ENCODE measurements around the gene BOD1.

The BOD1 gene

DNA sequence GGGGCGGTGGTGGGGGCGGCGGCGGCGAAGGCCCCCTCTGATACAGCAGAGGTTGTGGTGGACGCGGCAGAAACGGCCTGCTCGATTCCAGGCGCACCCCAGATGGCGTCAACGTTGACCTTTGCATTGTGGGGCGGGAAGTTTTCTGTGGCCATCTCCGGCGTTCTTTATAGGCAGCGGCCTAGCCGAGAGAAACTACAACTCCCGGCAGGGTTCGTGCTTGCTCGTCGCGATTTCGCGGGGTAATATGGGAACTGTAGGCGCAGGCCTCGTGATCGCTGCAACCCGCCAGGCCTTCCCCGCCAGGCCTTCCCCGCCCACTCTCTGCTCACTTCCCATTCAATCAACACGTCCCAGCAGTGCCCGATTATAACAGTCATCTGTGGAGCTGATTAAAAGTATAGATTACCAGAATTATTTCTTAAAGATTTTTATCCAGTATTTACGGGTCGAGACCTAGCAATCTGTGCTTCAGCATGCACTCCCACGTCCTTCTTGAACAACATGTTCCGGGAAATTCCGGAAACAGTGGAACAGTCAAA is at the start of gene BOD1:
Gene BOD1, minus strand, starts transcription at position 74 of the 542 bp plus-strand sequence. CDS start 214 bp downstream, outside the sequence.
- DNase-seq (ENCODE audit: low read depth) = peak; percentile 94

DNA sequence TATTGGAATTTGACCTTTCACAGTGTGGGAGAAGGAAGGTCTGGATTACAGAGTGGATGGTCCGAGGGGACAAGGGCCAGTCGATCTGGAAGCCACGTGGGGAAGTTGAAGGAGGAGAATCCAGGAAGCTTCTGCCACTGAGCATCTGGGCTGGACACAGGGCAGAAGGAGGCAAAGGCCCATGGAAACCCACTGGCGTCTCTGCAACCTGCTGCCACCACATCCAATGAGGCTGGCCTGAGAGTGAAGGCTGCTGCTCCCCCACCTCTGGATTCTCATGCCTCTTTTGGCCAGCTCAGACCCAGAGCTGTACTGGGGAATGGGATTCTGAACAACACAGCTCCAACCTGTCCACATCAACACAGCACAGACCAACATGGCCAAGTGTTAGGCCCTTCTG is 48.9 kb upstream of the BOD1 start:
- DNase-seq (ENCODE audit: low read depth) = no peak

DNA sequence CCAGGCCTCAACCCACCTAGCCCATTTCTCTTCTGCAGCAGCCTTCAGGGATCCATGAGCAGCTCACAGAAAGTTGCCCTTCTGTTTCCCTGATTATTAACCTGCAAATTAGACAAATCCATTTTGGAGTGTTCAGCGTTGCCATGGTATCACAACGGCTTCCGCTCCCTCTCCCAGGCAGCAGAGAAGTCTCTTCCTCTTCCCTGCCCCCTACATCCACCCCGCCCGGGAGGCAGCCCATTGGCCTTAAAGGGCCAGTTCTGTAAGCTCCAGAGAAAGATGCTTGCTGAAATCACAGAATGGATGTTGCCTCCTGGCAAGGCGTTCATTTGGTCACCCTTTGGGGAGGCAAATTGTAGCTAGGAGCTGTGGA is 47.7 kb upstream of the BOD1 start:
- DNase-seq (ENCODE audit: low read depth) = no peak

GRCh38 chr5:173663352-173664153 is 47.1 kb upstream of the BOD1 start:
- DNase-seq (ENCODE audit: low read depth) = no peak

DNA sequence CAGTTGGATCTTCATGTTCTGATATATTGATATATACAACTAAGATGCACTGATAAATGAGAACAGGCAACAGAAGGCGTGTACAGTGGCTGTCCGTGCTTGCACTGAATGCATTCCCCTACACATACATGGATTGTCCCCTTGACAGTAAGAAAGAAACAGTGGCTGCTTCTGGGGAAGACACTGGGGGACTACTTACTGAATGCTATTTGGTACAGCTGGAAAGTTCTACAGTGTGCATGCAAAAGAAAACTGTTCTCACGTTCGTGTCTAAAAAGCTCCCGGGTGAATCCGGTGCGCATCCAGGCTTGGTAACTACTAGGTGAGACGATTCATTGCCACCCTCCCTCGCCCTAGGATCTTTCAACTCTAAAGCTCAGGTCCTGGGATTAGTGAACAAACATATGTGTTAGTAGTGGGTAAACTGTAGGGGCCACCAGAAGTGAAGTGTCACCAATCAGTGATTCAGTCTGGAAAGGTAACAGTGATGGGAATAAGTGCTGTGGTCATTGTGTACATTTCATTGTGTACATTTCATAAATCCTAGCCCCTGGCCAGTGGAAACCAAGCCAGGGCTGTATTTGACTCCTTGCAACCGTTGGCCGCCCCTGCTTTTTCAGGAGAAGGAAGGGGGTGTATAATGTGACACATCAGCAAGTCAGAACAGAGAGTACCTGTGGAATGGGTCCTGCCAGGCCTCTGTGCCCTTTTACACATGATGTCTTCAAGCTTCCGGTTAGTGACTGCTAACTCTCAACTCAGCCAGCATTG is 46.3 kb upstream of the BOD1 start:
- no peak for DNase-seq (ENCODE audit: low read depth)

DNA sequence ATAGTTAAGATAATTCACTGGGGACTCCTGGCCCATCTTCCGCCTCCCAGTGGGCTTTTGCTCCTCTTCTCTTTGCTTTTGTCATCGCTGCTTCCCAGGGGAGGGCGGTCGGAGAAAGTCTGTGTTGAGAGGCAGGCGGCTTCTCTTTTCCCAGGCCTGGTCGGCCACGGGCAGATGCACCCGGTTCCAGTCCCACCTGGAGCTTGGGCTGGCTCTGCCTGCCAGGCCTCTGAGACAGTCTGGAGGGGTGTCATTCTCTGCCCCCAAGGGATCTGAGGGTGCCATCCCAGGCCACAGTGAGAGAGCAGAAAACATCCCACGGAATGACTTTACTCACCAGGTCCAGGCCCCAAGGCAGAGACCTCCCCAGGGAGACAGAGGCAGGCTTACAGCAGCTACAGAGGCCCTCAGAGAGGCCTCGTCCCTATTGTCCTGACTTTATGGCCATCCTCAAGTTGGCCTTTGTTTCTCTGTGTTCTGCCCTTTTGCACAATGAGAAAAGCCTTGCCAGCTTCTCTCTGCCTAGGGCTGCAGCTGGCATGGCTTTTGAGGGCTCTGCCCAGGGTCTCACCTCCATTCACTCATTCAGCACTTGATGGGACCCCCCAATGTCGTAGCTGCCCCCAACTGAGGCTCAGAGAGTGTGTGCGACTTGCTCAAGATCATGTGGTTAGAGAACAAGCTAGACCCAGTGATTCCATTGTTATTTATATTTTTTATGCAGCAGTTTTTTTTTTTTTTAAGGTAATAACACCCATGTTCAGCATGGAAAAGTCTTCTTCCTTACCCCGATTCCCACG is 44.2 kb upstream of the BOD1 start:
- no peak for DNase-seq (ENCODE audit: low read depth)

DNA sequence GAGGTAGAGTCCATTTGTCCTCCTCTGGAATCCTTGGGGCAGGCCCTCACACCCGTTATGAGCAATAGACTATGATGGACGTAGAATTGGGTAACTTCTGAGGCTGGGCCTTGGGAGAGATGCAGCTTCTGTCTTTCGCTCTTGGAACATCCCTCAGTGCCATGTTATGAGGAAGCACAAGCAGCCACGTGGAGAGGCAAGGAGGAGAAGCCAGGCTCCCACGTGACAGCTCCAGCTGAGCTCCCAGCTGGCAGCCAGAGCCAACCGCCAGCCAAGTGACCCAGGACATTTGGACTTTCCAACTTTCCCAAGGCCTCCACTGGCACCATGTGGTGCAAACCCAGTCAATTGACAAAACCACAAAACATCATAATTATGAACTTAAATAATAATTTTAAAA is 43.0 kb upstream of the BOD1 start:
- DNase-seq (ENCODE audit: low read depth) = no peak

- DNase-seq (ENCODE audit: low read depth) = no peak
Measured at GRCh38 chr5:173657741-173658356, 41.4 kb upstream of the BOD1 start.

DNA sequence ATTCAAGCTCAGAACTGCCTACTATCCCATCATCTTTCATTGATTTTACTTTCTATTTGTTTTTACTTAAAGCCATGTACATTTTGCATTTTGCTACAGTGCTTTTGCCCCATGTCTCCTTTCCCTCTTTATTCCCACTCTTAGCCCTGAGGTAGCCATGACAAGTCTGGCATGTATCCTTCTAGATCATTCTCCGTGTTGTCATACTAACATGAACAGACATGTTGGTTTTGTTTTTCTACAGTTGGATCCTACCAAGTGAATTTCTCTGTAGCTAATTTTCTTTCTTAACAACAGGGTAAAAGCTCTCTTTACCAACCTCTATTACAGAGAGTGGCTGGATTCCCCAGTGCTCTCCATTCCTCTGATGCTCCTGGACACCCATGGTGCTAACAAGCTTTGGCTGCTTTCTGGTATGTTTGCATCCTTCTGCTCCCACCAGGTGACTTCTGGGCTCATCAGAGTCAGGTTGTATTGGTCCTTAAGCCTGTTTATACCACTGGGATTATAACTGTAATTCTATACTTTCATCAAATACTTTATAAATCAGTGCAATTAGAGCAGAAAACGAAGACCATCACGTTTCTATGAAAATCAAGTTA is 38.8 kb upstream of the BOD1 start:
- DNase-seq (ENCODE audit: low read depth) = no peak

DNA sequence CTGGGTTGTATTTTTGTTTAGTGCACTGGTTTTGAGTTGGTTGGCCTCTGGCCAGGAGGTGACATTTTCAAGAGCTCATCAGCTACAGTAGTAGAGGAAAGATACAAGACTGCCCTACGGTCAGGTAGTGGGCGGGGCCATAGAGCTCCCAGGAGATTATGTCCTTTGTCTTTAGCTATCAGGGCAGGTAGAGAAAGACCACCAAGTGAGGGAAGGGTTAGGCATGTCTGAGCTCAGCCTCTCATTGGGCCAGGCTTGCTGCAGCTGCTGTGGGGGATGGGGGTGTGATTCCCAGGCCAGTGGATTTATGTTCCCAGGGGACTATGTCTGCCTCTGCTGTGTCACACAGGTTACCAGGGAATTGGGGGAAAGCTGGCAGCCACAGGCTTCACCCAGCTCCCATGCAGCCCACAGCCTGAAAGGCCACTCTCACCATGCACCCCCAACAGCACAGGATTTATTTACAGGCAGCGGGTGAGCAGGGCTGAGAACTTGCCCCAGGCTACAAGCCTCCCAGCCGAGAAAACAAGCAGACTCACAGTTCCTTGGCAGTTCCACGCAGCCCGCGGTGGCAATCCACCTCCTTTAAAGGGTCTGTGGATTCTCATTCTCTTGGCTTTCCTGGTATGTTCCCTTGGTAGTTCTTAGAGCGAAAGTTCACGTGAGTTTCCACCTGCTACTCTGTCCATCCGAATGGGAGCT is 37.5 kb upstream of the BOD1 start:
- DNase-seq (ENCODE audit: low read depth) = no peak

- DNase-seq (ENCODE audit: low read depth) = no peak
Measured at GRCh38 chr5:173648308-173648866, 31.9 kb upstream of the BOD1 start.

GRCh38 chr5:173646692-173647091 is 30.2 kb upstream of the BOD1 start:
- no peak for DNase-seq (ENCODE audit: low read depth)

DNA sequence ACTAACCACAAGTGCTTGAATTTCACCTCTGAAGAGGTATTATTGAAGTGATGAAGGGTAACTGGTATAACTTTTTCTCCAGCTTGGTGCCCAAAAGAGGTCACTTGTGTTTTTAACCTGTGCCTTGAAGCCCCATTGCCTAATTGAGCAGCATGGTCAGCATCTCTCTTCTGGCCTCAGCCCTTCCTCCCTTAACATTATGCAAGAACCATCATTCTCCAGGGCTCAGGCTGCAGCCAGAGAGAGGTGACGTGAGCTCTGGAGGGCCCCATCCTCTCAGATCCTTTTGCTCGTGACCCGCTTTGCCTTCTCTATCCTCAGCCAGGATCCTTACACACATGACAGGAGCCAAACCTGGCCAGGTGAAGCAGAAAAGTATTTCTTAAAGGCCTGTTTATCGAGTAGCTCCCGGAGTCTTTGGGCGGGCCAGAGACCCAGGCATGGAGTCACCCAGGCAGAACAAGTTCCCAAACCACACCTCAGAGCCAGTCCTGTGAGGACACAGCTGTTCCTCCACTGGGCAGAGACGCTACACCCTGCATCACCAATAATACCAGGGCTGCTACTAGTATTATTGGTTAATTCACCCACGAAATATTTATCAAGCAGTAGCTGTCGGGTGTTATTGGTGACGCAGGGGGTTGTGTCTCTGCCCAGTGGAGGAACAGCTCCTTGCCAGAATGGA is 29.6 kb upstream of the BOD1 start:
- DNase-seq (ENCODE audit: low read depth) = no peak

DNA sequence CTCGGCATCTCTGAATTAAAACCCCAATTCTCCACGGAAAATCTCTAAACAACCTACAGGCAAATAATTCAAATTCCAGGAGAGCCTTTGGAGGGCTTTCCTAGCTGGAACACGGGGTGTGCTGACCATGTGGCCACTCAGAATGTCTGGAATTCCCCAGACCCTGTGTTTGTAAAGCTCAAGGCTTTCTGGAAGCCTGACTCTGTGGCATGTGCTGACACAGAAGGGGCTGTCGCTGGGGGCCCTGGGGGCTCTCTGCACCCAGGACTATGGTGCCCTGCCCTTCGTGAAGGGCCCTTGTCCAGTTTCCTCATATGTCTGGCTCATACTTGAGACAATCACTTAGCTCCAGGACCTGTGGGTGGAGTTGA is 29.0 kb upstream of the BOD1 start:
- DNase-seq (ENCODE audit: low read depth) = no peak

- no peak for DNase-seq (ENCODE audit: low read depth)
Measured at GRCh38 chr5:173644673-173645436, 28.4 kb upstream of the BOD1 start.

DNA sequence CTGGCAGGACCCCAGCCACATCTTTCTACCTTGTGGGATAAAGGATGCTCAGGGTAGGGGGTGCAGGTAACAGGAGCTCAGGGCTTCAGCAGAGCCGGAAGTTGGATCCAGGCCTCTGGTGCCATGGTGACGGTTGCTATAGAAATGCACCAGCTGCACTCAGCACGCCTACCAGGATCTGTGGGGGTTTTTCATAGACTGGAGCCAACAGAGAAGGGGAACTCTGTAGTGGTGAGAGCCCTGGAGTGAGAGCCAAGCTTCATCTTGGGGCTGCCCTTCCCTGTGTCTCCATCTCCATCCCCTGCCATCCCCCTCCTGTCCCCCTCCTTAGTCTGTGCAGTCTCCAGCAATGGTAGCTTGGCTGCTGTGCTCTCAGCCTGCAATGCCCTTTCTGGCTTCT is 27.5 kb upstream of the BOD1 start:
- no peak for DNase-seq (ENCODE audit: low read depth)

- DNase-seq (ENCODE audit: low read depth) = no peak
Measured at GRCh38 chr5:173642895-173643481, 26.5 kb upstream of the BOD1 start.

GRCh38 chr5:173642191-173642816 is 25.9 kb upstream of the BOD1 start:
- DNase-seq (ENCODE audit: low read depth) = no peak

Data from activated T-cell treated with anti-CD3 and anti-CD28 coated beads for 24 hours (primary cell).